GM12801 (cell line): ENCODE data around the gene MARCHF6.

Experiments
- CTCF ChIP-seq: IDR thresholded peaks from one replicate; pipeline ENCODE4 v1.5.1; 2011; ENCODE audit warnings: control low read depth; ENCODE audit not compliant: insufficient read length; ENCODE audit errors: extremely low read depth

MARCHF6 gene

GRCh38 chr5:10353241-10354047 lies at the start of gene MARCHF6:
Gene MARCHF6, plus strand, starts transcription at chr5:10353695. Its CDS starts 204 bp downstream, at chr5:10353899.
- no peak for TF ChIP-seq CTCF

GRCh38 chr5:10303699-10304170 lies 49.8 kb upstream of the MARCHF6 start:
- TF ChIP-seq CTCF: no peak

- TF ChIP-seq CTCF: no peak
Measured at GRCh38 chr5:10304932-10305331, 48.6 kb upstream of the MARCHF6 start.

GRCh38 chr5:10306114-10306513 lies 47.4 kb upstream of the MARCHF6 start:
- TF ChIP-seq CTCF: no peak

- TF ChIP-seq CTCF: no peak
Measured at GRCh38 chr5:10306806-10307205, 46.7 kb upstream of the MARCHF6 start.

GRCh38 chr5:10307206-10308148 lies 46.0 kb upstream of the MARCHF6 start, which contains the start of gene CMBL:
Gene CMBL, minus strand, starts transcription at chr5:10307902. Its CDS starts 17,140 bp downstream, at chr5:10290762.
- TF ChIP-seq CTCF: no peak

GRCh38 chr5:10308844-10309243 lies 44.7 kb upstream of the MARCHF6 start:
- no peak for TF ChIP-seq CTCF
